ENCODE results near the gene DPEP2NB.
"Not testable (repeated sequence)": the region's sequence is repeated elsewhere in the genome, so short reads cannot be mapped to it uniquely, and the experiment has no call there.

DPEP2NB gene

GRCh38 chr16:68015681-68016080 lies at the start of gene DPEP2NB:
DPEP2NB (minus strand) TSS chr16:68015911; CDS start chr16:68015770, 141 bp downstream.
- DNase-seq = no peak

GRCh38 chr16:68064791-68065365 lies 49.2 kb upstream of the DPEP2NB start:
- peak; percentile 61 for DNase-seq

- no peak for DNase-seq
Measured at GRCh38 chr16:68062910-68063393, 47.2 kb upstream of the DPEP2NB start.

GRCh38 chr16:68061396-68061795 lies 45.7 kb upstream of the DPEP2NB start:
- no peak for DNase-seq

- DNase-seq = no peak
Measured at GRCh38 chr16:68059804-68060203, 44.1 kb upstream of the DPEP2NB start.

- no peak for DNase-seq
Measured at GRCh38 chr16:68055395-68055794, 39.7 kb upstream of the DPEP2NB start.

GRCh38 chr16:68049449-68049848 lies 33.7 kb upstream of the DPEP2NB start:
- no peak for DNase-seq

- no peak for DNase-seq
Measured at GRCh38 chr16:68047987-68048386, 32.3 kb upstream of the DPEP2NB start.

GRCh38 chr16:68046106-68046505 lies 30.4 kb upstream of the DPEP2NB start:
- DNase-seq = no peak

- DNase-seq = no peak
Measured at GRCh38 chr16:68041783-68042182, 26.1 kb upstream of the DPEP2NB start.

GRCh38 chr16:68040506-68041288 lies 25.0 kb upstream of the DPEP2NB start:
- peak; percentile 81 to 86 for DNase-seq

- no peak for DNase-seq
Measured at GRCh38 chr16:68037841-68038597, 22.3 kb upstream of the DPEP2NB start.

GRCh38 chr16:68035227-68035626 lies 19.5 kb upstream of the DPEP2NB start:
- no peak for DNase-seq

GRCh38 chr16:68033101-68033500 lies 17.4 kb upstream of the DPEP2NB start:
- DNase-seq = no peak

- DNase-seq = no peak
Measured at GRCh38 chr16:68031951-68032350, 16.2 kb upstream of the DPEP2NB start.

- not testable (repeated sequence) for DNase-seq
Measured at GRCh38 chr16:68030108-68030507, 14.4 kb upstream of the DPEP2NB start.

GRCh38 chr16:68028996-68029395 lies 13.3 kb upstream of the DPEP2NB start:
- DNase-seq = no peak

- DNase-seq = peak; percentile 91 to 92
Measured at GRCh38 chr16:68022728-68023537, 7.2 kb upstream of the DPEP2NB start, which contains the start of the genes DDX28 and DUS2. DDX28 (minus strand) TSS chr16:68023232; CDS start chr16:68023202, 30 bp downstream. DUS2 (plus strand) TSS chr16:68023284; CDS start chr16:68038024, 14,740 bp downstream.

- no peak for DNase-seq
Measured at GRCh38 chr16:68022278-68022727, 6.6 kb upstream of the DPEP2NB start.

- DNase-seq = no peak
Measured at GRCh38 chr16:68021490-68021889, 5.8 kb upstream of the DPEP2NB start.

- no peak for DNase-seq
Measured at GRCh38 chr16:68019167-68019680, 3.5 kb upstream of the DPEP2NB start.

GRCh38 chr16:68013440-68013839 lies 2.3 kb downstream of the DPEP2NB start:
- DNase-seq = no peak
